ENCODE results near the gene VGLL4. TPM values are rescaled to one million over a fixed set of nuclear protein-coding genes. Genes with fewer than 3 reads are reported as not detected.

Gene VGLL4
- polyA plus RNA-seq, 1 donor from 2014 or later, result 113 TPM

DNA sequence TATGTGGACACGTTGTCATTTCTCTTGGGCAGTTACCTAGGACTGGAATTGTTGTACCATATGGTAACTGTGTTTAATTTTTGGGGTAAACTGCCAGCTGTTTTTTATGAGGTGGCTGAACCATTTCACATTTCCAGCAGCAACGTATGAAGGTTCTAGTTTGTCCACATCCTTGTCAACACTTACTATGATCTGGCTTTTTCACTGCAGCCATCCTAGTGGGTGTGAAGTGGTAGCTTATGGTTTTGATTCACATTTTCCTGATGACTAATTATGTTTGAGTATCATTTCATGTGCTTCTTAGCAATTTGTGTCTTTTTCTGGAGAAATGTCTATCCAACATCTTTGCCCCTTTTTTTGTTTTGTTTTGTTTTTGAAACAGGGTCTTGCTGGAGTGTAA, 96.2 kb downstream of the VGLL4 start:
- Histone ChIP-seq H4K20me1 (ENCODE audit: insufficient read depth) (no peaks in the 10 kb centered on the region), H3K9me3 (ENCODE audit: low read length) (no peaks in the 10 kb centered on the region), H3K79me2 (replicated peaks; ENCODE audit: insufficient read depth, low read length) (no peaks in the 10 kb centered on the region), H3K4me2 (ENCODE audit: low read length) (no peak overlapping the region), H3K4me3 (ENCODE audit: low read length) (no peak overlapping the region), H3K36me3 (ENCODE audit: insufficient read depth, low read length) (no peaks in the 10 kb centered on the region), H3K9ac (ENCODE audit: low read length) (no peak overlapping the region), H3F3A (ENCODE audit: insufficient read depth, low read length, poor library complexity, severe bottlenecking) (no peaks in the 10 kb centered on the region), H3K27me3 (ENCODE audit: insufficient read depth, low read depth, low read length) (no peaks in the 10 kb centered on the region), H2AFZ (ENCODE audit: low read depth, low read length) (no peak overlapping the region), H3K9me2 (ENCODE audit: insufficient read depth, low read length) (no peaks in the 10 kb centered on the region), H3K27ac (ENCODE audit: low read length) (no peak overlapping the region)
- TF ChIP-seq, protein P1, sequence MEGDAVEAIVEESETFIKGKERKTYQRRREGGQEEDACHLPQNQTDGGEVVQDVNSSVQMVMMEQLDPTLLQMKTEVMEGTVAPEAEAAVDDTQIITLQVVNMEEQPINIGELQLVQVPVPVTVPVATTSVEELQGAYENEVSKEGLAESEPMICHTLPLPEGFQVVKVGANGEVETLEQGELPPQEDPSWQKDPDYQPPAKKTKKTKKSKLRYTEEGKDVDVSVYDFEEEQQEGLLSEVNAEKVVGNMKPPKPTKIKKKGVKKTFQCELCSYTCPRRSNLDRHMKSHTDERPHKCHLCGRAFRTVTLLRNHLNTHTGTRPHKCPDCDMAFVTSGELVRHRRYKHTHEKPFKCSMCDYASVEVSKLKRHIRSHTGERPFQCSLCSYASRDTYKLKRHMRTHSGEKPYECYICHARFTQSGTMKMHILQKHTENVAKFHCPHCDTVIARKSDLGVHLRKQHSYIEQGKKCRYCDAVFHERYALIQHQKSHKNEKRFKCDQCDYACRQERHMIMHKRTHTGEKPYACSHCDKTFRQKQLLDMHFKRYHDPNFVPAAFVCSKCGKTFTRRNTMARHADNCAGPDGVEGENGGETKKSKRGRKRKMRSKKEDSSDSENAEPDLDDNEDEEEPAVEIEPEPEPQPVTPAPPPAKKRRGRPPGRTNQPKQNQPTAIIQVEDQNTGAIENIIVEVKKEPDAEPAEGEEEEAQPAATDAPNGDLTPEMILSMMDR (IDR thresholded peaks at IDR 0.05; ENCODE audit: poor library complexity, severe bottlenecking), result no peak
- TF ChIP-seq, protein P2, sequence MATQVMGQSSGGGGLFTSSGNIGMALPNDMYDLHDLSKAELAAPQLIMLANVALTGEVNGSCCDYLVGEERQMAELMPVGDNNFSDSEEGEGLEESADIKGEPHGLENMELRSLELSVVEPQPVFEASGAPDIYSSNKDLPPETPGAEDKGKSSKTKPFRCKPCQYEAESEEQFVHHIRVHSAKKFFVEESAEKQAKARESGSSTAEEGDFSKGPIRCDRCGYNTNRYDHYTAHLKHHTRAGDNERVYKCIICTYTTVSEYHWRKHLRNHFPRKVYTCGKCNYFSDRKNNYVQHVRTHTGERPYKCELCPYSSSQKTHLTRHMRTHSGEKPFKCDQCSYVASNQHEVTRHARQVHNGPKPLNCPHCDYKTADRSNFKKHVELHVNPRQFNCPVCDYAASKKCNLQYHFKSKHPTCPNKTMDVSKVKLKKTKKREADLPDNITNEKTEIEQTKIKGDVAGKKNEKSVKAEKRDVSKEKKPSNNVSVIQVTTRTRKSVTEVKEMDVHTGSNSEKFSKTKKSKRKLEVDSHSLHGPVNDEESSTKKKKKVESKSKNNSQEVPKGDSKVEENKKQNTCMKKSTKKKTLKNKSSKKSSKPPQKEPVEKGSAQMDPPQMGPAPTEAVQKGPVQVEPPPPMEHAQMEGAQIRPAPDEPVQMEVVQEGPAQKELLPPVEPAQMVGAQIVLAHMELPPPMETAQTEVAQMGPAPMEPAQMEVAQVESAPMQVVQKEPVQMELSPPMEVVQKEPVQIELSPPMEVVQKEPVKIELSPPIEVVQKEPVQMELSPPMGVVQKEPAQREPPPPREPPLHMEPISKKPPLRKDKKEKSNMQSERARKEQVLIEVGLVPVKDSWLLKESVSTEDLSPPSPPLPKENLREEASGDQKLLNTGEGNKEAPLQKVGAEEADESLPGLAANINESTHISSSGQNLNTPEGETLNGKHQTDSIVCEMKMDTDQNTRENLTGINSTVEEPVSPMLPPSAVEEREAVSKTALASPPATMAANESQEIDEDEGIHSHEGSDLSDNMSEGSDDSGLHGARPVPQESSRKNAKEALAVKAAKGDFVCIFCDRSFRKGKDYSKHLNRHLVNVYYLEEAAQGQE (IDR thresholded peaks at IDR 0.05; ENCODE audit: borderline replicate concordance), result no peak

DNA sequence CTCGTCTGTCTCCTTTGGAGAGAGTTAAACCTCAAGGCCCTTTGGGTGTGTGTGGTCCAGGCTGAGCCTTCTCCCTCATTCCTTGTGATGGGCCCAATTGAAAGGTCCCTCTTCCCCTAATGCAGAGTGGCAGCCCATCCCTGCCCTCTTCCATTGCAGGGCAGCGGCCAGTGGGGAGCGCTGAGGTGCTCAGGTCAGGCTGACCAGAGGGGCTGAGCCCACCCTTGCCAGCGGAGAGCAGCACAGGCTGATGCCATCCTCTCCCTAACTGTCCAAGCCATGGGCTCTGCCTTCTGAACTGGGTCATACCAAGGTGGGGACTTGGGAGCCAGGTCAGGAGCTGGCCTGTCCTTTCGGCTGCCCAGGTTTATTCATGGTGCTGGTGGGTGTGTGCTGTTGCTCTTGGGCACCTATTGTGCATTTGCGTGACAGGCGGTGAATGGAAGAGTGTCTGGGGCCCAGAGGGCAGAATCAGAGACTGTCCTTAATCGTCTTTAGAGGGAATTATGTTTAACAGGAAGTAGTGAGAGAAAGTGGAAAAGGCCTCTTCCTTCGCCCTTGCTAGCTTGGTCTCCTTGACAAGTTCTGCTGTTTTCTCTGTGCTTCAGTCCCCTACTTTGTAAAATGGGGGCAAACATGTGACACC, 96.9 kb downstream of the VGLL4 start:
- no peaks in the 10 kb centered on the region for H3K27me3 ChIP-seq (ENCODE audit: insufficient read depth, low read depth, low read length)
- H3K9ac ChIP-seq (ENCODE audit: low read length), result no peak overlapping the region
- no peak overlapping the region for H3K4me2 ChIP-seq (ENCODE audit: low read length)
- no peak overlapping the region for H2AFZ ChIP-seq (ENCODE audit: low read depth, low read length)
- no peak for TF ChIP-seq POLR2AphosphoS5 (IDR thresholded peaks at IDR 0.05)
- no peak for TF ChIP-seq RAD21 (conservative IDR thresholded peaks at IDR 0.05)
- TF ChIP-seq EZH2 (IDR thresholded peaks at IDR 0.05; ENCODE audit: borderline replicate concordance, insufficient read depth, low read length, poor library complexity, severe bottlenecking), result no peak
- no peak for TF ChIP-seq TAF1 (IDR thresholded peaks at IDR 0.05; ENCODE audit: low read depth)
- TF ChIP-seq, protein P1 (IDR thresholded peaks at IDR 0.05; ENCODE audit: poor library complexity, severe bottlenecking), result no peak
- TF ChIP-seq, protein P2 (IDR thresholded peaks at IDR 0.05; ENCODE audit: borderline replicate concordance), result no peak
- H3K36me3 ChIP-seq (ENCODE audit: insufficient read depth, low read length), result no peaks in the 10 kb centered on the region
- H3K4me3 ChIP-seq (ENCODE audit: low read length), result no peak overlapping the region
- no peaks in the 10 kb centered on the region for H3K79me2 ChIP-seq (replicated peaks; ENCODE audit: insufficient read depth, low read length)
- H4K20me1 ChIP-seq (ENCODE audit: insufficient read depth), result no peaks in the 10 kb centered on the region
- no peak overlapping the region for H3K27ac ChIP-seq (ENCODE audit: low read length)
- H3K9me2 ChIP-seq (ENCODE audit: insufficient read depth, low read length), result no peaks in the 10 kb centered on the region
- H3K9me3 ChIP-seq (ENCODE audit: low read length), result no peaks in the 10 kb centered on the region
- no peaks in the 10 kb centered on the region for H3F3A ChIP-seq (ENCODE audit: insufficient read depth, low read length, poor library complexity, severe bottlenecking)
